Heart left ventricle (tissue), 16 donors: ENCODE results near the gene NODAL. TPM values are rescaled to one million over a fixed set of nuclear protein-coding genes. Genes with fewer than 3 reads are reported as not detected.

Experiments used
- ATAC-seq, 4 donors: fragments of 200-7000 bp; cut with Tn5 transposase; one replicate each; pipeline ENCODE4 v1.9.1; 2020 to 2022; ENCODE audit warnings: moderate library complexity in 4 of 4, mild to moderate bottlenecking in 3 of 4, moderate number of reproducible peaks in 1 of 4
- DNase-seq, 5 donors: peaks; one replicate each; pipeline ENCODE4 v3.0.0-alpha.2; 2020
- H3K27ac ChIP-seq, 12 donors: fragments of 200-600 bp; sonication (generic) in 4 of 12; one replicate each; pipeline versions ENCODE4 v1.5.0 to v1.8.0; 2016 to 2022; ENCODE audit warnings: mild to moderate bottlenecking in 2 of 12
- H3K27me3 ChIP-seq, 9 donors: fragments of 200-600 bp; sonication (generic) in 2 of 9; one replicate each; pipeline versions ENCODE4 v1.5.1 to v1.8.0; 2016 to 2022; ENCODE audit warnings: mild to moderate bottlenecking in 3 of 9
- H3K36me3 ChIP-seq, 9 donors: fragments of 200-600 bp; sonication (generic) in 2 of 9; one replicate each; pipeline versions ENCODE4 v1.5.0 to v1.8.0; 2018 to 2022; ENCODE audit warnings: mild to moderate bottlenecking in 2 of 9
- H3K4me1 ChIP-seq, 12 donors: fragments of 200-600 bp; sonication (generic) in 4 of 12; one replicate each; pipeline versions ENCODE4 v1.5.0 to v1.8.0; 2016 to 2022; ENCODE audit warnings: mild to moderate bottlenecking in 3 of 12
- H3K4me3 ChIP-seq, 12 donors: fragments of 200-600 bp; sonication (generic) in 4 of 12; one replicate each; pipeline versions ENCODE4 v1.5.0 to v1.8.0; 2017 to 2022; ENCODE audit warnings: mild to moderate bottlenecking in 9 of 12, moderate library complexity in 4 of 12
- H3K9me3 ChIP-seq, 12 donors: fragments of 200-600 bp; sonication (generic) in 4 of 12; one replicate each; pipeline versions ENCODE4 v1.5.0 to v1.8.0; 2016 to 2022; ENCODE audit warnings: mild to moderate bottlenecking in 1 of 12
- POLR2A ChIP-seq, 2 donors: fragments of 450-650 bp; IDR thresholded peaks; one replicate each; pipeline ENCODE4 v1.6.1; 2017; ENCODE audit warnings: antibody characterized with exemption in 2 of 2, mild to moderate bottlenecking in 2 of 2, moderate library complexity in 2 of 2
- WGBS, 4 donors: extraction: QIAGEN DNeasy Blood & Tissue Kit in 2 of 4; methylation state at CpG; one replicate each; pipeline versions ENCODE4 v1.1.5 to v1.1.7; 2013 to 2018; 5-methylcytosine and 5-hydroxymethylcytosine counted together
- intact Hi-C, 10 donors: fragments of 100-400 bp; cut with DNase I; formaldehyde crosslinking; loops; one replicate each; pipeline versions ENCODE4 v1.11.1 to v1.14.2; 2022
- polyA plus RNA-seq, 2 donors: library from polyadenylated mRNA; stranded (reverse); fragments of 200-250 nt; gene quantifications; one replicate each; pipeline ENCODE4 v1.2.3, GENCODE V29; 2013
- total RNA-seq, 9 donors: library from RNA; depleted of rRNA in 2 of 9; stranded (reverse); fragments of >200 nt in 2 of 9; fragmentation: NEBNext Ultra II Directional in 3 of 9; extraction: Animal tissue kit (Norgen Biotek cat#: 25700) in 3 of 9; gene quantifications; one replicate each; pipeline versions ENCODE4 v1.1.0 to v1.2.4, GENCODE V29; 2016 to 2023
- TF ChIP-seq, protein P1 (sequence below), 12 donors: fragments of 200-600 bp; sonication (generic) in 4 of 12; IDR thresholded peaks; one replicate each; pipeline versions ENCODE4 v1.5.0 to v1.8.0; 2018 to 2022; ENCODE audit warnings: antibody characterized with exemption in 12 of 12, mild to moderate bottlenecking in 5 of 12
- donor health status: ischemic (EF 13 %, LVEDD 7.1; RV severe dilation, severe dysfunction).
- donor health status: healthy with polysubstance abuse.
- donor health status: DM: no; HTN: yes; CAD: no.
- donor health status: DM: no; HTN: no; CAD: no.
- donor health status: ischemic (EF 25% LVEDD 6.9; RV normal size, moderate dysfunction).
- donor health status: ischemic (EF 25% LVEDD 5.7; RV mildly dilated, moderate dysfunction).
- donor health status: healthy.
- donor health status: DM: yes; HTN: yes; CAD: no.
- donor health status: ischemic (EF 35%, LVEDD 5.7; RV mildly dilated, moderate dysfunction).
- donor health status: nonischemic (EF 11% LVEDD 7.7; RV severe dilation, severe dysfunction).
- donor health status: DM: yes; HTN: yes; CAD: no.
- donor health status: PGD.
- donor health status: ischemic (EF 29% LVEDD 5.4; RV normal size, mild dysfunction).
- donor health status: nonischemic (EF 23%, LVEDD 6.1; RV moderate dilation, normal function).

NODAL gene
- total and polyA plus RNA-seq, 11 donors = 0.22 to 0.37 TPM; not detected in 9

DNA sequence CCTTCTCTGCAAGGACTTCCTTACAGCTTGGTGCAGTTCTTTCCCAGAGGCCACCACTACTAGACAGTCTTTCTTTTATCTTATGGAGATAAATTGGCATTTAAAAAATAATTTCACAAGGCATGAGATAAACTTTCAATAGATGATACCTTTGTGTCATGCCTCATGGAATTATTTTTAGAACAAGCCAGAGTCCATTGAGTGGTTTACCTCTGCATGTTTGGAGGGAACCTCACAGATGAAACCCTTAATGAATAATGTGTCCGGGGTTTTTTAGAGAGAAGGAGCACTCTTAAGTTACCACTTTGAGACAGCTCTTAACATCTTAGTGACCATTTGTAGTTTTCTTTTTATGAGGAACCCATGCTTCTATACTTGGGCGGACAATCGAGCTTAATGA lies 17.2 kb downstream of the NODAL start:
- Histone ChIP-seq H3K27me3 (no peaks in the 10 kb centered on the region), H3K36me3 (peaks cover 0 to 99% (median 96%) of the 10 kb centered on the region in 9 donors), H3K4me3 (no peak overlapping the region), H3K4me1 (peaks cover 0 to 36% (median 12%) of the 10 kb centered on the region in 12 donors), H3K27ac (no peak overlapping the region), H3K9me3 (no peaks in the 10 kb centered on the region)
- 79 to 91% (median 88%) methylated on average over 3 of the region's 3 CpGs for WGBS, 4 donors
- ATAC-seq (no peak), DNase-seq (no peak)
- intact Hi-C loops = no loop called here
- TF ChIP-seq, protein P1, sequence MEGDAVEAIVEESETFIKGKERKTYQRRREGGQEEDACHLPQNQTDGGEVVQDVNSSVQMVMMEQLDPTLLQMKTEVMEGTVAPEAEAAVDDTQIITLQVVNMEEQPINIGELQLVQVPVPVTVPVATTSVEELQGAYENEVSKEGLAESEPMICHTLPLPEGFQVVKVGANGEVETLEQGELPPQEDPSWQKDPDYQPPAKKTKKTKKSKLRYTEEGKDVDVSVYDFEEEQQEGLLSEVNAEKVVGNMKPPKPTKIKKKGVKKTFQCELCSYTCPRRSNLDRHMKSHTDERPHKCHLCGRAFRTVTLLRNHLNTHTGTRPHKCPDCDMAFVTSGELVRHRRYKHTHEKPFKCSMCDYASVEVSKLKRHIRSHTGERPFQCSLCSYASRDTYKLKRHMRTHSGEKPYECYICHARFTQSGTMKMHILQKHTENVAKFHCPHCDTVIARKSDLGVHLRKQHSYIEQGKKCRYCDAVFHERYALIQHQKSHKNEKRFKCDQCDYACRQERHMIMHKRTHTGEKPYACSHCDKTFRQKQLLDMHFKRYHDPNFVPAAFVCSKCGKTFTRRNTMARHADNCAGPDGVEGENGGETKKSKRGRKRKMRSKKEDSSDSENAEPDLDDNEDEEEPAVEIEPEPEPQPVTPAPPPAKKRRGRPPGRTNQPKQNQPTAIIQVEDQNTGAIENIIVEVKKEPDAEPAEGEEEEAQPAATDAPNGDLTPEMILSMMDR (IDR thresholded peaks at IDR 0.05) = no peak
- no peak for TF ChIP-seq POLR2A (IDR thresholded peaks at IDR 0.05)

DNA sequence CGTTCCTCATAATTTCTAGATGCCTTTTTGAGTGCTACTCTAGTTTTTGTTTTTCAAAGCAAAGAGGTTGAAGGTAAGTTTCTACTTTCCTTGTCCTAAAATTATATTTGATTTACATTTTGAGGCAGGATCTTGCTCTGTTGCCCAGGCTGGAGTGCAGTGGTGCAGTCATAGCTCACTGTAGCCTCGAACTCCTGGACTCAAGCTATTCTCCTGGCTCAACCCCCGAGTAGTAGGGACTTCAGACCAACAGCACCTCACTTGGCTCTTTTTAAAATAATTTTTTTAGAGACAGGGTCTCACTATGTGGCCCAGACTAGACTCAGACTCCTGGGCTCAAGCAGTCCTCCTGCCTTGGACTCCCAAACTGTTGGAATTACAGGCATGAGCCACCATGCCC lies 22.8 kb downstream of the NODAL start:
- no peaks in the 10 kb centered on the region for H3K9me3 ChIP-seq
- H3K27ac ChIP-seq = no peak overlapping the region
- H3K4me3 ChIP-seq = no peak overlapping the region
- TF ChIP-seq, protein P1 (IDR thresholded peaks at IDR 0.05) = no peak
- TF ChIP-seq POLR2A (IDR thresholded peaks at IDR 0.05) = no peak
- intact Hi-C loops = no loop called here
- ATAC-seq = no peak
- DNase-seq = no peak
- H3K4me1 ChIP-seq = peaks cover 0 to 31% (median 6%) of the 10 kb centered on the region in 12 donors
- H3K36me3 ChIP-seq = peaks cover 0 to 49% (median 43%) of the 10 kb centered on the region in 9 donors
- WGBS, 4 donors = 96 to 97% (median 96%) methylated on average over 3 of the region's 3 CpGs
- no peaks in the 10 kb centered on the region for H3K27me3 ChIP-seq

DNA sequence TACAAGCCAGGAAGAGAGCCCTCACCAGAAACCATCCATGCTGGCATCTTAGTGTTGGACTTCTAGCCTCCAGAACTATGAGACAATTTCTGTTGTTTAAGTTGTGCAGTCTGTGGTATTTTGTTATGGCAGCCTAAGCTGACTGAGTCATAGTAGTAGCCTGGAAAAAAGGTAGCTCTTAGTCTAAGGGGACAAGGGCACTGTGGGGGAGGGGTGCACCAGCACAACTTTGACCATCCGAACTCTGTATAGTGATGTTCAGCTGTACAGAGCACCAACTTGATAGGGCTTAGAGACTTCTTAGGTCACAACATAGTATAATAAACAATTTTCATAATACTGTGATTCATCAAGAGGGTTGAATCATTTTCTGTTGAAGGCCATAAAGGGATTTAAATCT lies 23.3 kb downstream of the NODAL start:
- H3K27me3 ChIP-seq = no peaks in the 10 kb centered on the region
- no peak overlapping the region for H3K27ac ChIP-seq
- no peak overlapping the region for H3K4me3 ChIP-seq
- TF ChIP-seq POLR2A (IDR thresholded peaks at IDR 0.05) = no peak
- TF ChIP-seq, protein P1 (IDR thresholded peaks at IDR 0.05) = no peak
- peaks cover 0 to 27% (median 4%) of the 10 kb centered on the region in 12 donors for H3K4me1 ChIP-seq
- H3K9me3 ChIP-seq = no peaks in the 10 kb centered on the region
- H3K36me3 ChIP-seq = peaks cover 0 to 46% (median 39%) of the 10 kb centered on the region in 9 donors
- intact Hi-C loops = no loop called here
- ATAC-seq (no peak), DNase-seq (no peak)
- WGBS, 4 donors = 88 to 100% (median 93%) methylated on average over 1 of the region's 1 CpG

DNA sequence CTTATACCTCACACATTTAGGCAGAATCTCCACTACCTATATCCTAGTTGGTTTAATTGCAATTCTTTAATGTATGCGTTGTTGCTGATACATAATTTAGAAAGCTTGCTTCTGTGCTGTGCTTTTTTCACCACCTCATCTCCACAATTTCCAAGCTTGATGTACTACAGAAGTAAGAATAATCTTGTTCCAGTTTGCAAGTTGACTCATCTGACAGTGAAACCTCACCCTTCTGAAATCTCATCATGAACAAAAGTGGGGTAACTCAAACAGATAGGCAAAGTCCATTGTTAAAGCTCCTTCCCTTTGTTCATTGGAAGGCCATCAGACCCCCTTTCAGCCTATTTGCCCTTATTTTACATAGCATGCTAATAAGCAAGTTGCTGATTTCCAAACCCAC lies 23.9 kb downstream of the NODAL start:
- DNase-seq (no peak), ATAC-seq (no peak)
- peaks cover 0 to 40% (median 32%) of the 10 kb centered on the region in 9 donors for H3K36me3 ChIP-seq
- TF ChIP-seq, protein P1 (IDR thresholded peaks at IDR 0.05) = no peak
- TF ChIP-seq POLR2A (IDR thresholded peaks at IDR 0.05) = no peak
- WGBS, 4 donors = 96 to 100% (median 98%) methylated on average over 1 of the region's 1 CpG
- H3K4me1 ChIP-seq = peaks cover 0 to 27% (median 9%) of the 10 kb centered on the region in 12 donors
- no peaks in the 10 kb centered on the region for H3K27me3 ChIP-seq
- no peak overlapping the region for H3K27ac ChIP-seq
- no peak overlapping the region for H3K4me3 ChIP-seq
- intact Hi-C loops = no loop called here
- no peaks in the 10 kb centered on the region for H3K9me3 ChIP-seq
